HG03196 (cell line): ENCODE measurements around the gene ZNF414.
"Not testable (repeated sequence)": the region's sequence is repeated elsewhere in the genome, so short reads cannot be mapped to it uniquely, and the experiment has no call there.

ENCODE experiments used
- ATAC-seq: cut with Tn5 transposase; IDR thresholded peaks from one replicate; pipeline ENCODE4 v1.9.1; 2021; ENCODE audit not compliant: unreplicated experiment

Gene ZNF414

GRCh38 chr19:8518536-8518935, 4.6 kb upstream of the ZNF414 start:
- ATAC-seq = no peak

- ATAC-seq = no peak
Measured at GRCh38 chr19:8517551-8518442, 3.8 kb upstream of the ZNF414 start.

GRCh38 chr19:8515317-8515716, 1.4 kb upstream of the ZNF414 start:
- no peak for ATAC-seq

- ATAC-seq = not testable (repeated sequence)
Measured at GRCh38 chr19:8514505-8515009, 590 bp upstream of the ZNF414 start.

- ATAC-seq = no peak
Measured at GRCh38 chr19:8513036-8513686, 806 bp downstream of the ZNF414 start.

GRCh38 chr19:8512115-8512967, 1.6 kb downstream of the ZNF414 start:
- no peak for ATAC-seq

- ATAC-seq = no peak
Measured at GRCh38 chr19:8511573-8512101, 2.3 kb downstream of the ZNF414 start.

- ATAC-seq = no peak
Measured at GRCh38 chr19:8510589-8511115, 3.3 kb downstream of the ZNF414 start.

- no peak for ATAC-seq
Measured at GRCh38 chr19:8506402-8506957, 7.5 kb downstream of the ZNF414 start.

- no peak for ATAC-seq
Measured at GRCh38 chr19:8505680-8506401, 8.1 kb downstream of the ZNF414 start.

- no peak for ATAC-seq
Measured at GRCh38 chr19:8504919-8505318, 9.0 kb downstream of the ZNF414 start.

- ATAC-seq = no peak
Measured at GRCh38 chr19:8504171-8504570, 9.8 kb downstream of the ZNF414 start.

- no peak for ATAC-seq
Measured at GRCh38 chr19:8503510-8503909, 10.5 kb downstream of the ZNF414 start.

- no peak for ATAC-seq
Measured at GRCh38 chr19:8501981-8502380, 12.0 kb downstream of the ZNF414 start.

- no peak for ATAC-seq
Measured at GRCh38 chr19:8501516-8501915, 12.5 kb downstream of the ZNF414 start.

- ATAC-seq = no peak
Measured at GRCh38 chr19:8500158-8500557, 13.8 kb downstream of the ZNF414 start.

- ATAC-seq = no peak
Measured at GRCh38 chr19:8499048-8499833, 14.7 kb downstream of the ZNF414 start.

GRCh38 chr19:8498295-8498694, 15.7 kb downstream of the ZNF414 start:
- no peak for ATAC-seq

GRCh38 chr19:8494158-8494557, 19.8 kb downstream of the ZNF414 start:
- ATAC-seq = no peak
